Stimulated activated CD8-positive, alpha-beta memory T cell treated with anti-CD3 and anti-CD28 coated beads, Interleukin-12 subunit alpha, Interleukin-12 subunit beta, amount 100 ng/mL, for 24 hours (primary cell): ENCODE data around the gene TMEM184B.

ENCODE experiments used
- DNase-seq: peaks from one replicate; pipeline ENCODE4 v3.0.0-alpha.2; 2020; ENCODE audit errors: extremely low read depth

The TMEM184B gene

GRCh38 chr22:38308791-38309498 lies 36.1 kb upstream of the TMEM184B start:
- DNase-seq, result no peak

- DNase-seq, result no peak
Observed at GRCh38 chr22:38305471-38306448, 33.0 kb upstream of the TMEM184B start.

GRCh38 chr22:38304526-38304925 lies 31.7 kb upstream of the TMEM184B start:
- no peak for DNase-seq

GRCh38 chr22:38303974-38304373 lies 31.2 kb upstream of the TMEM184B start:
- DNase-seq, result no peak

DNA sequence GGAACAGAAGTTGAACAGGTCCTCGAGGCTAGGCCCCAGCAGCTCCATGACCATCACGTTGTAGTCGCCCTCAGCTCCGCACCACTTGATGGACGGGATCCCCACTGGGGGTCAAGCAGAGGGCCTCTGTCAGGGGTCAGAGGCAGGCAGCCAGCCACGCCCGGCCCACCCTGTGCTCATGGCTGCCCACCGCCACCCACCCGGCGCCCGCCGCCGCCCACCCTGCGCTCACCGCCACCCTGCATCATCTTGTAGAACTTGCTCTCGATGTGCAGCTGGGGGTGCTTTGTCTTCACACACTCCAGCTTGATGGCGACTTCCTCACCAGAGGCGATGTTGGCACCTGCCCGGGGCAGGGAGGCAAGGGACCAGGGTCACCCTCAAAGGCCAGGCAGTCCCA lies 30.1 kb upstream of the TMEM184B start:
- no peak for DNase-seq

DNA sequence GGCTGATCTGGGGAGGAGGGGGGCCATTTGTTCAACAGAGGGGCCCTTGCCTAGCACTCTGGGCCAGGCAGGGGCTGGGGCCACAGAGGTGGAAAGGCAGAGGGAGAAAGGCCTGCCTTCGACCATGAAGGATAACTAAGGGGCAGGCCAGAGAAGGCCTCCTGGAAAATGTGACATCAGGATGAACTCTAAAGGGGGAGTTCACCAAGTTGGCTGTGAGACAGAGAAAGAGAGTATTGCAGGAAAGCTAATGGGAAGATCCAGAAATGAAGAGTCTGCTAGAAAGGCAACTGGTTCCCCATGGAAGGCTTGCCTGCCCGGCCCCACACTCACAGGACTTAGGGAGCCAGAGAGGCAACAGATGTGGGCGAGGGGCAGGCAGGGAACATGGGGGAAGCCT lies 28.1 kb upstream of the TMEM184B start:
- DNase-seq, result no peak

DNA sequence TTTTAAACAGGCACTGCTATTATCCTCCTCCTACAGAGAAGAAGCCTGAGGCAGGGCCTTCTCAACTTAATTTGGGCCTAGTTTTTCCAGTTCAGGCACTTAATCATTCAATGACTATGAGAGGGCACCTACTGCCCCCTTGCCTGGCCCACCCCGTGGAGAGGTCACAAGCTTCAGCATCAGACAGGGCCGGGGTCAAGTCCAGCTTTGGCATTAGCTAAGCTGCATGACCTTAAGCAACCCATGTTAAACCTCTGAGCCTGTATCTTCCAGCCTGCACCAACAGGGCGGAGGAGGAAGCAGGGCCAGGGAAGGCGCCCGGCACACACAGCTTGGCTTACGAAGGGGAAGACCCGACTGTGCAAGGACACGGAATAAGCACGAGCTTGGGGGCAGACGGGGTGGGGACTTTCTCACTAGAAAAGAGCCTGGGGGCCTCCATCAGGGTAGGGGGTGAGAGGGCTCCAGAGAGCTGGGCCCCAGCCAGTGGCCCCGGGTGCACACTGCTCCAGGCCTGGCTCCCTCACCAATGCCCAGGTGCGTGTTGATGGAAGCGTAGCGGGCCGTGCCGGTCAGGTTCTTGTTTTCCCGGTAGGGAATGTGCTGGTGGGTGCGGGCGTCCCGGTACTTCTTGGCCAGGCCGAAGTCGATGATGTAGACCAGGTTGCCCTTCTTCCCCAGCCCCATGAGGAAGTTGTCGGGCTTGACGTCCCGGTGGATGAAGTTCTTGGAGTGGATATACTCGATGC lies 27.6 kb upstream of the TMEM184B start:
- no peak for DNase-seq

- no peak for DNase-seq
Observed at GRCh38 chr22:38299770-38300102, 26.9 kb upstream of the TMEM184B start.

DNA sequence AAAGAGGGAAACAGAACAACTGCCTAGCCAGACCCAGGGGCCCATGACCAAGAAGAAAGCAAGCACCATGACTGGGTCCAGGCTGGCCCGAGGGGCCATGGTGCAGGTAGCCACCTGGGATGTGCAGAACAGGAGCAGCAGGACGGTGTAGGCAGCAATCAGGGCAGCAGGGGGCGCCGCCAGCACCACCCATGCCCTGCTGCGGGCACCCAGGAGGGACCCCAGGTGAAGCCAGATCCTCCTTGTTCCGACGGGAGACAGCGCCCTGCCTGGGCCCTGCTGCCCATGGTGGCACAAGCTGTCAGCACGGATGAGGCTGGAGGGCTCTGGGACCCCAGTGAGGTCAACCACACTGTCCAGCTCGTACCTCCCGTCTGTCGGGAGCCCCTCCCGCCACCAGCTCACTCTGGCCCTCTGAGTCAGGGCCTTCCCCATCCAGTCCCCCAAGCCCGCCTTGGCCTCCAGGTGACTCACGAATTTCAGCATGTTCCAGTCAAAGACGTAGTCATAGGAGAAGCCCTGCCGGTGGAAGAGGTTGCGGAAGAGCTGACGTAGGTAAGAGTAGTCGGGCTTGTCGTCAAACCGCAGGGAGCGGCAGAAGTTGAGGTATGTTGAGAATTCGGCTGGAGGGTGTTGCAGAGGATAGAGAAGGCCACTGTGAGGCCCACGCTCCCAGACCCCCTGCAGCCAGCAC lies 25.6 kb upstream of the TMEM184B start:
- no peak for DNase-seq

DNA sequence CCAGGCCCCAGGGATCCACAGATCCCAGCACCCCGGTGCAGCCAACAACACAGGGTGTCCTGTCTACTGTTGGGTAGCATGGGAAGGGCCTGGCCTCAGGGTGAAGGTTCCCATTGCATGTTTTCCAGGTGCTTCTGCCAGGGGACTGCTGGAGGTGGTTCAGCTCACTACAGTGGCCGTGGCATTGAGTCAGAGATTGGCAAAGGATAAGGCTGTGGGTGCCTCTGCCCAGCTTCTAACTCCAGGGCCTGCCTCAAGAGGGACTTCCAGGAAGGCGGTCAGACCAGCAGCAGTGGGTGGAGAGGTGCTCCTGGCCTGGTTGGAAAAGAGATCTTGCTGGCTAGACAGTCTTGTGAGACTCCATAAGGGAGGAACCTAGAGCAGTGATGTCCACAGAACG lies 23.6 kb upstream of the TMEM184B start:
- no peak for DNase-seq

DNA sequence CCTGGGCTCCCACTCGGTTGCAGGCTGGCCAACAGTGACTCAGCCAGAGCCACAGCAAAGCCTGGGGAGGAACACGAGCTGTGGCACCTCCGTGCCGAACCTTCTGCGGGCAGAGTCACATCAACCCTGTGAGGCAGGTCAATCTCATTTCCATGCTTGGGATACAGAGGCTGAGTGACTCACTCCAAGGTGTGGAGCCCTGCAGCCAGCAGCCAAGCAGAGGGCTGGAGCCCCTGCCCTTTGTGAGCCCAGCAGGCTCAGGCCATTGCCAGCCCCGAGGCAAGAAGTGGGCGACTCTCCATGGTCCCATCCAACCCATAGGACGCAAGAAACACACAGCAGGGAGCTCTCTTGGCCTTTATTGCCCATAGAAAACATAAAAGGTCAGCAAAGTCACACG lies 23.1 kb upstream of the TMEM184B start:
- DNase-seq, result no peak

DNA sequence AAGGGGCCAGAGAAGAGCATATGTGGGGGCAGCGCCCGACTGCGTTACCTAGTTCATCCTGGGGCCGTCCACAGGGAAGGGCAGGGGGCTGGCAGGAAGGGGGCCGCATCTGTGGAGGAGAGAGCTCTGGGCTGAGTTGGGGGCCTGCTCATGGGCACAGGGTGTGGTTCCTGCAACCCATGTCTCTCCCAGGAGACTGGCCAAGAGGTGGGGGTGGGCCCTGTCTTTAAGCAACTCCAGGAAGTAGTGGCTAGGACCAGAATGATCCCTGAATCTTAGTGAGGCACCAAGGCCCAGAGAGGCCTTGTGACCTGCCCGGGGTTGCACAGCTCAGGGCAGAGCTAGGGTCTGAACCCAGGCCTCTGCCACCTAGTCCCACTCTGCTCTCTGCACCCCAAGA lies 22.5 kb upstream of the TMEM184B start:
- no peak for DNase-seq

- no peak for DNase-seq
Observed at GRCh38 chr22:38294193-38294592, 21.4 kb upstream of the TMEM184B start.

DNA sequence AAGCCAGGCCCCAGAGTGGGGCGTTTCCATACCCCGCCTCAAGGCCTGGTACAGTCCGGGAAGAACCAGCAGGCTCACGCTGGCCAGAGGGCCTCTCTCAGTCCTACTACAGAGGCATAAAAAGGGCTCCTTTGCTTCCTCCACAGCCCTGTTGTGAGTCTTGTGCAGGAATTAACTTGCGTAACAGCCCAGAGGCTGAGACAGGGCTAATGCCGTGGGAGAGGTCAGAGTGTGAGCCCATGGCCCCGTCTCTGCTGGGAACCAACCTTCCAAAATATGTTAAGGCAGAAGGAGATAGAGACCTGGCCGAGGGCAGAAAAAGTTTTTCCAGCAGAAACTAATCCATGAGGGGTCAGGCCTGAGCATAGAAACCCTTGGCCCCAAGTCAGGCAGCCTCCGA lies 19.9 kb upstream of the TMEM184B start:
- DNase-seq, result no peak

- DNase-seq, result no peak
Observed at GRCh38 chr22:38291201-38291777, 18.5 kb upstream of the TMEM184B start.

- no peak for DNase-seq
Observed at GRCh38 chr22:38290347-38290746, 17.5 kb upstream of the TMEM184B start.

GRCh38 chr22:38289583-38290082 lies 16.8 kb upstream of the TMEM184B start:
- DNase-seq, result no peak

DNA sequence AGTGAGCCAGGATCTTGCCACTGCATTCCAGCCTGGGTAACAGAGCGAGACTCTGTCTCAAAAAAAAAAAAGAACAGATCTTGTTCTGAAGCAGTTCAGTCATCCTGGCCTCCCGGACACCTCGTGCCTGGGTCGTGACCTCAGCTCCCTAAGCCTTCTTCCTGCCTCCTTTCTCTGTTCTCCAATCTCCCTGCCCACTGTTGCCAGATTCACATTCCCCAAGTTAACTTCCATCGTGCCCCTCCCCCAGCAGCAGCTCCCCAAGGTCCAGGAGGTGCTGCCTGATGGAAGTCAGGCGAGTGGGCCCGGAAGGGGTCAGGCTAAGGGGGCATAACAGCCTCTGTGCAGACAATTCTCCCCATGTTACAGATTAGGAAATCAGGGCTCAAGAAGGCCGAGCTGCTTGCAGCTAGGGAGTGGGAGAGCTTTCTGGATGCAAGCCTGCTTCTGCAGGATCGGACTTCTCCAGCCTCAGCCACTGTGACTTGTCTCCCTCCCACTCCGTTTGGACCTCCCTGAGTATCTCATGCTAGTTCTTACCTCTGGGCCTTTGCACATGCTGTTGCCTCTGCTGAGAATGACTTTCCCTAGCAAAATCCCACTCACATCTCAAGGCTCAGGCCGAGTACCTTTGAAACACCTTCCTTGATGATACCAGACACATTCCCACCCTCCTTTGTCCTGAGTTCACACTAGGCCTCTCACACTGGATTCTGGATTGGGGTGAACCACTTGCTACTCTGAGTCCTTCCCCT lies 14.3 kb upstream of the TMEM184B start:
- DNase-seq, result no peak

GRCh38 chr22:38285018-38285417 lies 12.2 kb upstream of the TMEM184B start:
- DNase-seq, result no peak

DNA sequence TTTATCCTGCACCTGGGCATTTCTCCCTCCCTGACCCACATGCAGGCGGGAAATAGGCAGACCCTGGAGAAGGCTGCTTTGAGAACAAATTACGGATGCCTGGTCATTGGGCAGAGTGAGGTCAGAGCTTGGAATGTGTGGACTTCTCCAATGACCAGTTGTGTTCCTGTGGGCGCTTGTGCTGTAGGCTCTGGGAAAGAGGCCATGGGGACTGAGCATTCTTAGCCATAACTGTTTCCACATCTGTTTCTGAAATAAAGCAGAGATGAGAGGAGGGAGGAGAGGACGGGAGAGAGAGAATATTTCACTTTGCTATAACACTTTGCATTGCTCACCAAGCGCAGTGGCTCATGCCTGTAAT lies 11.2 kb upstream of the TMEM184B start:
- no peak for DNase-seq

DNA sequence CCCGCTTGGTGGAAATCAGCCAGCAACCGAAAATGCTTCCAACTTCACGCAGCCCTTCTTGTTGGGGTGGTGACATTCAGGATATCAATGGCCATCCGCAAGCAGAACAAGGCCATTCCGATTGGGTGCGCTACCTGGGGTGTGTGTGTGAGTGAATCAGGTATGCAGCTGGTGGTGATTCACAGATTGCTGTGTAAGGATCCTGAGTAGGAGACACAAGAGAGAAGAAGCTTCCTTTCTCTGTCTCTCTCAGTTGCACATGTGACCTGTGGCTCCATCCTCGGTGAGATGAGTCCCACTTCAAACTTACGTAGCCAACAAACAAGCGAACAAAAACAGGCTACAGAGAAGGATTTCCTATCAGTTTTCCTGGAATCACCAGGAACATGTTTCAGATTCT lies 9.6 kb upstream of the TMEM184B start:
- no peak for DNase-seq
